ENCODE measurements around the gene CYFIP2. TPM values are rescaled to one million over a fixed set of nuclear protein-coding genes. Genes with fewer than 3 reads are reported as not detected.

The CYFIP2 gene
- total RNA-seq: 100 to 1,000 TPM in 1 of 4 donors, 10 to 100 TPM in 3; 46.5 to 155 (median 57.2) TPM

GRCh38 chr5:157265714-157266285 is at the start of gene CYFIP2:
Gene CYFIP2 (plus strand): TSS chr5:157266123. CDS start chr5:157285362, 19,239 bp downstream.
- no peak for TF ChIP-seq CTCF (IDR thresholded peaks at IDR 0.05)
- peak in 1 of 2 donors; percentile 8 for TF ChIP-seq POLR2A (IDR thresholded peaks at IDR 0.05)
- DNase-seq: peak; percentile 83 to 92 (median 86)

GRCh38 chr5:157216391-157217142 is 49.4 kb upstream of the CYFIP2 start:
- TF ChIP-seq POLR2A (IDR thresholded peaks at IDR 0.05): no peak
- no peak for TF ChIP-seq CTCF (IDR thresholded peaks at IDR 0.05)
- H3K4me3 ChIP-seq: no peak overlapping the region
- DNase-seq: no peak
- no peaks in the 10 kb centered on the region for H3K9me3 ChIP-seq
- peak overlapping the region in 1 of 4 donors; percentile 44 for H3K27ac ChIP-seq
- H3K27me3 ChIP-seq: no peaks in the 10 kb centered on the region
- peaks cover 0 to 6% (median 2%) of the 10 kb centered on the region in 4 donors for H3K4me1 ChIP-seq
- H3K36me3 ChIP-seq: no peaks in the 10 kb centered on the region

More at GRCh38 chr5:157265714-157266285, at the start of gene CYFIP2:
- no peaks in the 10 kb centered on the region for H3K27me3 ChIP-seq
- H3K4me3 ChIP-seq: peak within 1 kb of the TSS; percentile 62 to 94 (median 92)
- no peaks in the 10 kb centered on the region for H3K9me3 ChIP-seq
- H3K4me1 ChIP-seq: peaks cover 0 to 26% (median 20%) of the 10 kb centered on the region in 4 donors
- no peaks in the 10 kb centered on the region for H3K36me3 ChIP-seq
- peak within 1 kb of the TSS; percentile 75 to 99 (median 89) for H3K27ac ChIP-seq

GRCh38 chr5:157217289-157218024 is 48.5 kb upstream of the CYFIP2 start:
- Histone ChIP-seq H3K36me3 (no peaks in the 10 kb centered on the region), H3K27me3 (no peaks in the 10 kb centered on the region), H3K4me1 (peaks cover 0 to 6% (median 2%) of the 10 kb centered on the region in 4 donors), H3K4me3 (no peak overlapping the region), H3K27ac (peak overlapping the region in 1 of 4 donors; percentile 44), H3K9me3 (no peaks in the 10 kb centered on the region)
- no peak for DNase-seq
- no peak for TF ChIP-seq POLR2A (IDR thresholded peaks at IDR 0.05)
- TF ChIP-seq CTCF (IDR thresholded peaks at IDR 0.05): no peak

GRCh38 chr5:157219491-157220271 is 46.2 kb upstream of the CYFIP2 start:
- Histone ChIP-seq H3K4me1 (peaks cover 0 to 6% (median 2%) of the 10 kb centered on the region in 4 donors), H3K9me3 (no peaks in the 10 kb centered on the region), H3K27me3 (no peaks in the 10 kb centered on the region), H3K36me3 (no peaks in the 10 kb centered on the region), H3K4me3 (no peak overlapping the region), H3K27ac (peak overlapping the region in 1 of 4 donors; percentile 4)
- TF ChIP-seq CTCF (IDR thresholded peaks at IDR 0.05) (no peak), POLR2A (IDR thresholded peaks at IDR 0.05) (no peak)
- no peak for DNase-seq

- Histone ChIP-seq H3K36me3 (no peaks in the 10 kb centered on the region), H3K9me3 (no peaks in the 10 kb centered on the region), H3K27ac (peak overlapping the region in 2 of 4 donors; percentile 7 to 32), H3K27me3 (no peaks in the 10 kb centered on the region), H3K4me1 (no peaks in the 10 kb centered on the region), H3K4me3 (no peak overlapping the region)
- TF ChIP-seq POLR2A (IDR thresholded peaks at IDR 0.05): no peak
- DNase-seq: no peak
Observed at GRCh38 chr5:157221959-157222358, 44.0 kb upstream of the CYFIP2 start.

All from Peyer's patch (tissue), 4 donors.